ENCODE results near the gene VPS33A.

DNA sequence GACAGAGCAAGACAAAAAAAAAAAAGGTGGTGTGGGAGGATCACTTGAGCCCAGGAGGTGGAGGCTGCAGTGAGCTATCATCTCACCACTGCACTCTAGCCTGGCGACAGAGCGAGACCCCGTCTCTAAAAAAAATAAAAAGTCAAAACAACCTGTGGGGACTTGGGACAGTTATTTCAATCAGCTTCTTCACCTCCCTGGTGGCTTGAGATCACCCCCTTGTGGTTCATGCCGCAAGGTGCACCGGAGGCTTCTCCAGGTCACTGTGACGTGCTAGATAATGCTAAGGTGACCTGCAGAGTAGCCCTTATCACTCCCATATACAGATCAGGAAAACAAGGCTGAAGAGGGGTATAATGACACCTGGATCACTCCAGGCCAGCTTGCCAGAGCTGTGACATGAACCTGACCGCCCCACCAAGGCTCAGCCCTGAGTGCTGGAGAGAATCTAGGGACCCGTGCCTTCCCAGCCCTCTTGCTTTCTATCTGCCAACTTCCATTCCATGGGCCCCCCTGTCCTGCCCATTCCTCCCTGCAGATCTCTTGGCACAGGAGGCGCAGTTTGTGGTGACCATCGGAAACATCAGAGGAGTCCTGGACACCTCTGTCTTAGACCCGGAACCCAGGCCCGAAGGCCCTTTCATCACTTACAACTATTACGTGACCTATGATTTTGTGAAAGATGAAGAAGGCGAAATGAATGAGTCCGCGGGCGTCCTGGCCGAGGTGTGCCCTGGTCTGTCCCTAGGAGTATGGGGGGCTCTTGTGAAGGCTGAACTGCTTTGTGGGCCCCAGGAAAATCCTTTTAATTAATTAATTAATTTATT, 75.2 kb downstream of the VPS33A start:
- TF ChIP-seq, protein P1, sequence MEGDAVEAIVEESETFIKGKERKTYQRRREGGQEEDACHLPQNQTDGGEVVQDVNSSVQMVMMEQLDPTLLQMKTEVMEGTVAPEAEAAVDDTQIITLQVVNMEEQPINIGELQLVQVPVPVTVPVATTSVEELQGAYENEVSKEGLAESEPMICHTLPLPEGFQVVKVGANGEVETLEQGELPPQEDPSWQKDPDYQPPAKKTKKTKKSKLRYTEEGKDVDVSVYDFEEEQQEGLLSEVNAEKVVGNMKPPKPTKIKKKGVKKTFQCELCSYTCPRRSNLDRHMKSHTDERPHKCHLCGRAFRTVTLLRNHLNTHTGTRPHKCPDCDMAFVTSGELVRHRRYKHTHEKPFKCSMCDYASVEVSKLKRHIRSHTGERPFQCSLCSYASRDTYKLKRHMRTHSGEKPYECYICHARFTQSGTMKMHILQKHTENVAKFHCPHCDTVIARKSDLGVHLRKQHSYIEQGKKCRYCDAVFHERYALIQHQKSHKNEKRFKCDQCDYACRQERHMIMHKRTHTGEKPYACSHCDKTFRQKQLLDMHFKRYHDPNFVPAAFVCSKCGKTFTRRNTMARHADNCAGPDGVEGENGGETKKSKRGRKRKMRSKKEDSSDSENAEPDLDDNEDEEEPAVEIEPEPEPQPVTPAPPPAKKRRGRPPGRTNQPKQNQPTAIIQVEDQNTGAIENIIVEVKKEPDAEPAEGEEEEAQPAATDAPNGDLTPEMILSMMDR (IDR thresholded peaks at IDR 0.05; ENCODE audit: insufficient read depth, low read length) = peak; percentile 87
- TF ChIP-seq POLR2AphosphoS5 (IDR thresholded peaks at IDR 0.05; ENCODE audit: low read depth) = no peak
- TF ChIP-seq, protein P2, sequence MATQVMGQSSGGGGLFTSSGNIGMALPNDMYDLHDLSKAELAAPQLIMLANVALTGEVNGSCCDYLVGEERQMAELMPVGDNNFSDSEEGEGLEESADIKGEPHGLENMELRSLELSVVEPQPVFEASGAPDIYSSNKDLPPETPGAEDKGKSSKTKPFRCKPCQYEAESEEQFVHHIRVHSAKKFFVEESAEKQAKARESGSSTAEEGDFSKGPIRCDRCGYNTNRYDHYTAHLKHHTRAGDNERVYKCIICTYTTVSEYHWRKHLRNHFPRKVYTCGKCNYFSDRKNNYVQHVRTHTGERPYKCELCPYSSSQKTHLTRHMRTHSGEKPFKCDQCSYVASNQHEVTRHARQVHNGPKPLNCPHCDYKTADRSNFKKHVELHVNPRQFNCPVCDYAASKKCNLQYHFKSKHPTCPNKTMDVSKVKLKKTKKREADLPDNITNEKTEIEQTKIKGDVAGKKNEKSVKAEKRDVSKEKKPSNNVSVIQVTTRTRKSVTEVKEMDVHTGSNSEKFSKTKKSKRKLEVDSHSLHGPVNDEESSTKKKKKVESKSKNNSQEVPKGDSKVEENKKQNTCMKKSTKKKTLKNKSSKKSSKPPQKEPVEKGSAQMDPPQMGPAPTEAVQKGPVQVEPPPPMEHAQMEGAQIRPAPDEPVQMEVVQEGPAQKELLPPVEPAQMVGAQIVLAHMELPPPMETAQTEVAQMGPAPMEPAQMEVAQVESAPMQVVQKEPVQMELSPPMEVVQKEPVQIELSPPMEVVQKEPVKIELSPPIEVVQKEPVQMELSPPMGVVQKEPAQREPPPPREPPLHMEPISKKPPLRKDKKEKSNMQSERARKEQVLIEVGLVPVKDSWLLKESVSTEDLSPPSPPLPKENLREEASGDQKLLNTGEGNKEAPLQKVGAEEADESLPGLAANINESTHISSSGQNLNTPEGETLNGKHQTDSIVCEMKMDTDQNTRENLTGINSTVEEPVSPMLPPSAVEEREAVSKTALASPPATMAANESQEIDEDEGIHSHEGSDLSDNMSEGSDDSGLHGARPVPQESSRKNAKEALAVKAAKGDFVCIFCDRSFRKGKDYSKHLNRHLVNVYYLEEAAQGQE (IDR thresholded peaks at IDR 0.05; ENCODE audit: insufficient replicate concordance, low read depth) = no peak
